NT2/D1 (cell line): ENCODE measurements around the gene MGST3.
A peak's percentile ranks its signal among the peaks of the same experiment; 100 is the strongest.
"Not testable (repeated sequence)": the region's sequence is repeated elsewhere in the genome, so short reads cannot be mapped to it uniquely, and the experiment has no call there.

ENCODE experiments used
- DNase-seq: peaks from one replicate; pipeline ENCODE4 v3.0.0-alpha.2; 2011; ENCODE audit warnings: low read depth, low spot score
- H3K27me3 ChIP-seq: 2 replicates; pipeline ENCODE4 v1.6.0; 2011; ENCODE audit warnings: mild to moderate bottlenecking; ENCODE audit not compliant: insufficient read length, insufficient read depth
- H3K36me3 ChIP-seq: 2 replicates; pipeline ENCODE4 v1.6.1; 2011; ENCODE audit warnings: mild to moderate bottlenecking, low read length, mixed read lengths; ENCODE audit not compliant: insufficient read depth, insufficient read length
- H3K4me1 ChIP-seq: 2 replicates; pipeline ENCODE4 v1.5.1; 2011; ENCODE audit not compliant: insufficient read depth, insufficient read length
- H3K4me3 ChIP-seq: 2 replicates; pipeline ENCODE4 v1.5.1; 2011; ENCODE audit warnings: low read depth; ENCODE audit not compliant: insufficient read length
- H3K9ac ChIP-seq: 2 replicates; pipeline ENCODE4 v1.6.0; 2011; ENCODE audit warnings: low read depth; ENCODE audit not compliant: insufficient read length
- H3K9me3 ChIP-seq: 2 replicates; pipeline ENCODE4 v1.5.1; 2011; ENCODE audit warnings: mild to moderate bottlenecking, low read length; ENCODE audit not compliant: insufficient read depth
- SUZ12 ChIP-seq: IDR thresholded peaks from 2 replicates; pipeline ENCODE4 v1.6.1; 2011; ENCODE audit not compliant: insufficient read length, insufficient read depth; ENCODE audit errors: extremely low read depth
- YY1 ChIP-seq: IDR thresholded peaks from 2 replicates; pipeline ENCODE4 v1.6.1; 2011; ENCODE audit not compliant: insufficient read length, insufficient read depth
- ZNF274 ChIP-seq: IDR thresholded peaks from 2 replicates; pipeline ENCODE4 v1.6.1; 2011; ENCODE audit warnings: mild to moderate bottlenecking, low read depth, low read length

Gene MGST3

GRCh38 chr1:165688046-165688445, 57.0 kb downstream of the MGST3 start:
- Histone ChIP-seq H3K27me3 (no peaks in the 10 kb centered on the region), H3K4me3 (no peak overlapping the region), H3K36me3 (peaks cover 51% of the 10 kb centered on the region), H3K9me3 (peaks cover 22% of the 10 kb centered on the region), H3K4me1 (no peaks in the 10 kb centered on the region), H3K9ac (no peak overlapping the region)
- TF ChIP-seq YY1 (no peak), ZNF274 (no peak), SUZ12 (no peak)
- no peak for DNase-seq

- no peaks in the 10 kb centered on the region for H3K4me1 ChIP-seq
- no peak overlapping the region for H3K9ac ChIP-seq
- H3K9me3 ChIP-seq, result peaks cover 14% of the 10 kb centered on the region
- H3K27me3 ChIP-seq, result no peaks in the 10 kb centered on the region
- no peak overlapping the region for H3K4me3 ChIP-seq
- no peak for DNase-seq
- TF ChIP-seq SUZ12 (no peak), ZNF274 (no peak), YY1 (no peak)
- peaks cover 23% of the 10 kb centered on the region for H3K36me3 ChIP-seq
Observed at GRCh38 chr1:165695031-165695430, 64.0 kb downstream of the MGST3 start.

GRCh38 chr1:165696625-165697100, 65.6 kb downstream of the MGST3 start:
- H3K9me3 ChIP-seq, result peaks cover 5% of the 10 kb centered on the region; the same call in 1 of the 2 replicates
- no peaks in the 10 kb centered on the region for H3K4me1 ChIP-seq
- TF ChIP-seq SUZ12 (no peak), ZNF274 (no peak), YY1 (no peak)
- peaks cover 13% of the 10 kb centered on the region for H3K36me3 ChIP-seq
- no peaks in the 10 kb centered on the region for H3K27me3 ChIP-seq
- H3K9ac ChIP-seq, result peak overlapping the region; percentile 11
- H3K4me3 ChIP-seq, result peak overlapping the region; percentile 99
- no peak for DNase-seq

- H3K4me3 ChIP-seq, result peak overlapping the region; percentile 99
- peaks cover 5% of the 10 kb centered on the region; the same call in 1 of the 2 replicates for H3K9me3 ChIP-seq
- no peaks in the 10 kb centered on the region for H3K4me1 ChIP-seq
- no peaks in the 10 kb centered on the region for H3K27me3 ChIP-seq
- no peak for TF ChIP-seq ZNF274
- TF ChIP-seq SUZ12, result no peak
- no peak for TF ChIP-seq YY1
- H3K9ac ChIP-seq, result peak overlapping the region; percentile 99
- no peak for DNase-seq
- peaks cover 13% of the 10 kb centered on the region for H3K36me3 ChIP-seq
Observed at GRCh38 chr1:165697491-165697880, 66.5 kb downstream of the MGST3 start.

- no peaks in the 10 kb centered on the region for H3K4me1 ChIP-seq
- H3K27me3 ChIP-seq, result no peaks in the 10 kb centered on the region
- DNase-seq, result peak; percentile 75
- TF ChIP-seq SUZ12 (no peak), YY1 (no peak), ZNF274 (no peak)
- peaks cover 13% of the 10 kb centered on the region for H3K36me3 ChIP-seq
- peaks cover 5% of the 10 kb centered on the region; the same call in 1 of the 2 replicates for H3K9me3 ChIP-seq
- H3K9ac ChIP-seq, result peak within 1 kb of the TSS; percentile 99
- H3K4me3 ChIP-seq, result peak within 1 kb of the TSS; percentile 99
Observed at GRCh38 chr1:165697881-165698760, 67.1 kb downstream of the MGST3 start, which contains the start of gene ALDH9A1. Gene ALDH9A1, minus strand, starts transcription at chr1:165698562. Its CDS starts 4 bp downstream, at chr1:165698558.

GRCh38 chr1:165698761-165699052, 67.7 kb downstream of the MGST3 start:
- TF ChIP-seq YY1, result no peak
- no peak for TF ChIP-seq SUZ12
- TF ChIP-seq ZNF274, result no peak
- Histone ChIP-seq H3K4me1 (no peaks in the 10 kb centered on the region), H3K27me3 (no peaks in the 10 kb centered on the region), H3K4me3 (peak overlapping the region; percentile 99), H3K36me3 (peaks cover 13% of the 10 kb centered on the region), H3K9ac (peak overlapping the region; percentile 66), H3K9me3 (peaks cover 5% of the 10 kb centered on the region; the same call in 1 of the 2 replicates)
- no peak for DNase-seq

- no peak for TF ChIP-seq ZNF274
- no peak for TF ChIP-seq YY1
- no peak for TF ChIP-seq SUZ12
- no peak for DNase-seq
- no peak overlapping the region for H3K9ac ChIP-seq
- no peaks in the 10 kb centered on the region for H3K4me1 ChIP-seq
- H3K36me3 ChIP-seq, result peaks cover 7% of the 10 kb centered on the region
- no peaks in the 10 kb centered on the region for H3K27me3 ChIP-seq
- no peak overlapping the region for H3K4me3 ChIP-seq
- H3K9me3 ChIP-seq, result no peaks in the 10 kb centered on the region
Observed at GRCh38 chr1:165699577-165699976, 68.5 kb downstream of the MGST3 start.

GRCh38 chr1:165701922-165702321, 70.9 kb downstream of the MGST3 start:
- not testable (repeated sequence) for H3K4me1 ChIP-seq, H3K9me3 ChIP-seq, H3K36me3 ChIP-seq, DNase-seq, H3K4me3 ChIP-seq, H3K9ac ChIP-seq, H3K27me3 ChIP-seq
